GM19025 (cell line): ENCODE results near the gene USP8.
"Not testable (repeated sequence)": the region's sequence is repeated elsewhere in the genome, so short reads cannot be mapped to it uniquely, and the experiment has no call there.

Experiments used
- ATAC-seq: cut with Tn5 transposase; IDR thresholded peaks from one replicate; pipeline ENCODE4 v1.9.1; 2021; ENCODE audit warnings: mild to moderate bottlenecking, low read depth, moderate library complexity; ENCODE audit not compliant: unreplicated experiment

USP8 gene

GRCh38 chr15:50438251-50438650, 14.0 kb downstream of the USP8 start:
- ATAC-seq = no peak

GRCh38 chr15:50440932-50441331, 16.7 kb downstream of the USP8 start:
- ATAC-seq = no peak

GRCh38 chr15:50452927-50453326, 28.7 kb downstream of the USP8 start:
- no peak for ATAC-seq

GRCh38 chr15:50458348-50459112, 34.3 kb downstream of the USP8 start:
- ATAC-seq = no peak

DNA sequence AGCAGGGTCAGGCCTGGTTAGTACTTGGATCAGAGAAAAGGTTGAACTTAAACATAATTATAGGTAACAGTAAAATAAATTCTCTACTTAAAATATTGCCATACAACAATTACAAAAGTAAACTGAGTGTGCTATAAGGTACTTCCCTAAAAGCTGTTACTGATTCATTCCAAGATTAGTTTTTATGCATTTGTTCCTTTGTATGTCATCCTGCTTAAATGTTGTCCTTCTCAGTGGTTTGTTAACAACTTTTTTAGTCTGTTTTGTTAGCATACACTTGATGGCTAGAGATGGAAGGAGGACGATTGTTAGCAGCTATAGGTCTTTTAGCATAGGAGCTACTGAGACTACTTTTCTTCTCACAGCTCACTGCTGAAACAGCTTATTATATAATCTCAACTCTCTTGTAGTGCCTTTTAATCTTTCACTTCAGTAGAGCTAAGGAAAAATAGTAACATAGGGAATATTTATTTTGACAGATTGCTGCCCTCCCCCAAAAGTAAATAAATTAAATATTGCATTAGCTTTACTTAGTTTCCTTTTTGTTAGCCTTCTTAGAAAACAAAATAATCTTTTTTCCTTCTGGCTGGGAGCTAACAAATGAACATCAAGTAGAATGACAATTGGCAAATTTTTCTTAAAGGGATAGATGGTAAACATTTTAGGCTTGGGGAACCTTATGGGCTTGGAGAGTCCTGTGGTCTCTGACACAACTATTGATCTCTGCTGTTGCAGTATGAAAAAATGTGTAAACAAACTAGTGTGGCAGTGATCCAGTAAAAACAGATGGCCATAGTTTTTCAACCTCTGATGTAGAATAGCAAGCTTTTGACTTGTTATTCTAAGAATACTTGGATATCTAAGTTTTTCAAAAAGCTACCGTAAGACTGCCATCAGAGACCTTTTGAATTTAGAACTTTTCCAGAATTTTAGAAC, 39.5 kb downstream of the USP8 start:
- no peak for ATAC-seq

DNA sequence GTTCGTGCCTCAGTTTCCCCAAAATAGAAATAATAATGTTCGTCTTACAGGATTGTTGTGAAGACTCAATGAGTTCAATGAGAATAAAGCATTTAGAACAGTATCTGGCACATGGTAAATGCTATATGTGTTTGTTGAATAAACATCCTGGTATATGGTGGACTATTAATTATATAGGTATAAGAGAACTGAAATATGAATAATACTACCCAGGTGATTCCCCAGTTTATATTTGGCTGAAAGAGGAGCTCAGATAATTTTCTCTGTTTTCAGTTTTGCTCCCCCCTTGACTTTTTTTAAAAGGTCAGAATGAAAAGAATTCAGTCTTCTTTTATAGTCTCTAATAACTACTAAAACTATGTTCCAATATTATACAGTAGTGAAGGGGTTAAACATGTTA, 46.9 kb downstream of the USP8 start:
- ATAC-seq = no peak

DNA sequence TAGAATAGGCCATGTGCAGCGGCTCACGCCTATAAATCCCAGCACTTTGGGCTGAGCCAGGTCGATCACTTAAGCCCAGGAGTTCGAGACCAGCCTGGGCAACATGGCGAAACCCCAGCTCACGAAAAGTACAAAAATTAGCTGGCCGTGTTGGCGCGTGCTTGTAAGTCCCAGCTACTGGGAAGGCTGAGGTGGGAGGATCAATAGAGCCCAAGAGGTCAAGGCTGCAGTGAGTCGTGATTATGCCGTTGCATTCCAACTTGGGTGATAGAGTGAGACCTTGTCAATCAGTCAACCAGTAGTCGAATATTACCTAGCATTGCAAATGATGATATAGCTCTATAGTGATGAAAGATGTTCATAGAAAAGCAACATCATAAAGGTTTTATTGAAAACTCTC, 51.9 kb downstream of the USP8 start:
- no peak for ATAC-seq

- peak; percentile 50 for ATAC-seq
Measured at GRCh38 chr15:50484781-50485180, 60.6 kb downstream of the USP8 start.

DNA sequence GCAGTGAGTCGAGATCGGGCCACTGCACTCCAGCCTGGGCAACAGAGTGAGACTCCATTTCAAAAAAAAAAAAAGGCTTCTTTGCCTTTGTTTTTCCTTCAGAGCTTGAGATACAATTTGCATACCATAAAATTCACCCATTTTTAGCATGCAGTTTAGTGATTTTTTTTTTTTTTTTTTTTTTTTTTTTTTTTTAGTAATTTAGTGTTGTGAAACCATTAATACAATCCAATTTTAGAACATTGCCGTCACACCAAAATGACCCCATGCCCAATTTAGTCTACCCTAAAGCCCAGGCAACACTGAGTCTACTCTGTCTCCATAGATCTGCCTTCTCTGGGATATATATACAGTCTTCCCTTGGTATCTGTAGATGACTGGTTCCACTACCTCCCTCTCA, 61.2 kb downstream of the USP8 start:
- no peak for ATAC-seq

- no peak for ATAC-seq
Measured at GRCh38 chr15:50487287-50487686, 63.1 kb downstream of the USP8 start.

GRCh38 chr15:50493625-50494024, 69.4 kb downstream of the USP8 start:
- no peak for ATAC-seq

GRCh38 chr15:50494547-50494946, 70.3 kb downstream of the USP8 start:
- not testable (repeated sequence) for ATAC-seq

- ATAC-seq = no peak
Measured at GRCh38 chr15:50496692-50497091, 72.5 kb downstream of the USP8 start.

DNA sequence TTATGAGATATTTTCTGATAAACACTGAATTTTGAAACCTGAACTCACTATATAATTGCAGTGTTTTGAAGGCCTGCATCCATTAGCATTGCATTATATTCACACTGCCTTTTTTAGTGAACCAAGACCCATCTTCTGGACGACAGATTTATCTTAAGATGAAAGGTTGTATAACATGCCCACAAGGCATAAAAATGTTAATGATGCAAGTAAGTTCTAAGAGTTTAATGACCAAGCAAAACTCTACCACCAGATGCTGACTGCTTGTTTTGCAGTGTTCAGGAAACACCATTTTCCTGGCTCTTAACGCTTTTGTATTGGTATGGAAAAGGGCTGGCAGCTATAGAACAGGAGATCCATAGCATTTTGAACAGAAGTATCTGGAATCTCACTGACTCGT, 76.1 kb downstream of the USP8 start:
- no peak for ATAC-seq

GRCh38 chr15:50501815-50502214, 77.6 kb downstream of the USP8 start:
- ATAC-seq = no peak

DNA sequence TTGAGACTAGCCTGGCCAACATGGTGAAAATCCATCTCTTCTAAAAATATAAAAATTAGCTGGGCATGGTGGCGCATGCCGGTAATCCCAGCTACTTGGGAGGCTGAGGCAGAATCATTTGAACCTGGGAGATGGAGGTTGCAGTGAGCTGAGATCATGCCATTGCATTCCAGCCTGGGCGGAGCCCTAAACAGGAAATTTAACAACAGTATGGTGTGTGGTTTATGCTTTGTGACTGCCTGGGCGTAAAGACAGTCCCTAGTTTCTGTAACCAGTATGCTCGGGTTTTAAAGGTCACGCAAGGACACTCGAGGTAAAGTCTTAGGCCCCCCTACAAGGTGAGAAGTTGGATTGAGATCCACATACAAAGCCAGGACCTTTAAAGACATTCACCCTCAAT, 78.9 kb downstream of the USP8 start:
- ATAC-seq = no peak

- ATAC-seq = not testable (repeated sequence)
Measured at GRCh38 chr15:50505656-50506055, 81.5 kb downstream of the USP8 start.

DNA sequence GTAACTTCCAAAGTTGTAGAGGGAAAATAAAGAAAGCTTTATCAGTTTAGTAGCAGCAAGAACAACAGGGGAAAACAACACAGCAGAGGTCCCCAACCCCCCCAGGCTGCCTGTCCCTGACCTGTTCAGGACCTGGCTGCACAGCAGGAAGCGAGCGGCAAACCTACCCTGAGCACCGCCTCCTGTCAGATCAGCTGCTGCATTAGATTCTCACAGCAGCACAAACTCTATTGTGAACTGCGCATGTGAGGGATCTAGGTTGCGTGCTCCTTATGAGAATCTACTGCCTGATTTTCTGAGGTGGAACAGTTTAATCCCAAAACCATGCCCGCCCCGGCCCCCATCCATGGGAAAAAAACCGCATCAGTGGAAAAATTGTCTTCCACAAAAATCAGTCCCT, 81.9 kb downstream of the USP8 start:
- ATAC-seq = no peak

DNA sequence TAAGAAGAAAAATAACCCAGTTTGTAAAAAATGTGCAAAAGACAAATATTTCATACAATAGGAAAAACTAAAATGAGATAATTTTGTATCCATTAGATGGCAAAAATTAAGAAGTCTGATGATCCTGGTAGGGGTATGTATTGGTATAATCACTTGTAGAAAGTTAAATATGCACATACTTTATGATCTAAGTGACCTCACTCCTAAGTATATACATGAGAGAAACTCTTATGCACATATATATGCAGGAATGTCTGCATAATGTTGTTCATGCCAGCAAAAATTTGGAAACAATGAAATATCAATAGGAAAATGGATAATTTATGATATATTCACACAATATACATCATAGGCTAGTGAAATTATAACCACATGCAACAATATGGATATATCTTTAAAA, 88.8 kb downstream of the USP8 start:
- ATAC-seq = no peak

GRCh38 chr15:50519740-50520425, 95.7 kb downstream of the USP8 start:
- no peak for ATAC-seq

- no peak for ATAC-seq
Measured at GRCh38 chr15:50523851-50524251, 99.6 kb downstream of the USP8 start.
